Right atrium auricular region (tissue), 2 donors: Measurements from ENCODE around the gene GDPD5. TPM values are rescaled to one million over a fixed set of nuclear protein-coding genes. Genes with fewer than 3 reads are reported as not detected.

Source experiments
- DNase-seq: peaks from one replicate; pipeline ENCODE4 v3.0.0-alpha.2; 2019; ENCODE audit warnings: low spot score
- H3K27ac ChIP-seq, 2 donors: fragments of 200-600 bp; sonication (generic); 1 replicate in 1 of 2; 2 replicates in 1 of 2; pipeline ENCODE4 v1.5.1; 2016 to 2019
- H3K27me3 ChIP-seq, 2 donors: fragments of 200-600 bp; sonication (generic); one replicate each; pipeline versions ENCODE4 v1.5.1 to v1.6.0; 2017 to 2019
- H3K36me3 ChIP-seq: fragments of 200-600 bp; sonication (generic); one replicate; pipeline ENCODE4 v1.5.1; 2016
- H3K4me1 ChIP-seq, 2 donors: fragments of 200-600 bp; sonication (generic); one replicate each; pipeline versions ENCODE4 v1.5.1 to v1.6.0; 2017 to 2019
- H3K4me3 ChIP-seq, 2 donors: fragments of 200-600 bp; sonication (generic); 1 replicate in 1 of 2; 2 replicates in 1 of 2; pipeline ENCODE4 v1.5.1; 2017 to 2019; ENCODE audit warnings: mild to moderate bottlenecking in 1 of 2, moderate library complexity in 1 of 2
- H3K9me3 ChIP-seq, 2 donors: fragments of 200-600 bp; sonication (generic); one replicate each; pipeline ENCODE4 v1.5.1; 2019
- CTCF ChIP-seq, 2 donors: fragments of 200-600 bp; sonication (generic); IDR thresholded peaks; one replicate each; pipeline ENCODE4 v1.5.1; 2019; ENCODE audit warnings: antibody characterized with exemption in 2 of 2
- total RNA-seq, 2 donors: library from RNA; depleted of rRNA; stranded (reverse); fragments of >200 nt; gene quantifications; one replicate each; pipeline ENCODE4 v1.1.0, GENCODE V29; 2016

Gene GDPD5
- total RNA-seq, 2 donors from 2014 or later, result 3.5 to 6.1 TPM

- H3K4me3 ChIP-seq, result no peak overlapping the region
- no peaks in the 10 kb centered on the region for H3K27me3 ChIP-seq
- no peak for DNase-seq
- H3K9me3 ChIP-seq, result no peaks in the 10 kb centered on the region
- no peaks in the 10 kb centered on the region for H3K36me3 ChIP-seq
- peaks cover 0 to 5% of the 10 kb centered on the region in 2 donors for H3K4me1 ChIP-seq
- no peak for TF ChIP-seq CTCF (IDR thresholded peaks at IDR 0.05)
- H3K27ac ChIP-seq, result no peak overlapping the region
Observed at GRCh38 chr11:75534259-75535069, 8.7 kb upstream of the GDPD5 start.

DNA sequence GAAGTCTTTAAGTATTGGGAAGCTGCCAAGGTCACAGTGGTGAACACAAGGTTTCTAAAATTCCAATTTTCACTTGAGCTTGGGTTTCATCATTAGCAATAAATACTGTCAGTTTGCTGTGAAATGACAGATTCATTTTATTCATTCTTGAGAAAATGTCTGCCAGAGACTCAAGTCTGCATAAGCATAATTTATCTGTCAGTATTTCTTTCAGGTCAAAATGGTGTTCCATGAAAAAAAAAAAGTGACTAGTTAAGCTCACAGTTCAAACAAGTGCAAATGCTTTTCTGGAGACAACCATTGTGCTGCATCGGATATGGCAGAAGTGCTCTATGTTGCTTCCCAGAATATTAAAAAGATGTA lies 8.1 kb upstream of the GDPD5 start:
- H3K4me3 ChIP-seq, result no peak overlapping the region
- no peak for TF ChIP-seq CTCF (IDR thresholded peaks at IDR 0.05)
- peaks cover 0 to 5% of the 10 kb centered on the region in 2 donors for H3K4me1 ChIP-seq
- no peaks in the 10 kb centered on the region for H3K36me3 ChIP-seq
- H3K27me3 ChIP-seq, result no peaks in the 10 kb centered on the region
- H3K27ac ChIP-seq, result no peak overlapping the region
- no peak for DNase-seq
- H3K9me3 ChIP-seq, result no peaks in the 10 kb centered on the region

DNA sequence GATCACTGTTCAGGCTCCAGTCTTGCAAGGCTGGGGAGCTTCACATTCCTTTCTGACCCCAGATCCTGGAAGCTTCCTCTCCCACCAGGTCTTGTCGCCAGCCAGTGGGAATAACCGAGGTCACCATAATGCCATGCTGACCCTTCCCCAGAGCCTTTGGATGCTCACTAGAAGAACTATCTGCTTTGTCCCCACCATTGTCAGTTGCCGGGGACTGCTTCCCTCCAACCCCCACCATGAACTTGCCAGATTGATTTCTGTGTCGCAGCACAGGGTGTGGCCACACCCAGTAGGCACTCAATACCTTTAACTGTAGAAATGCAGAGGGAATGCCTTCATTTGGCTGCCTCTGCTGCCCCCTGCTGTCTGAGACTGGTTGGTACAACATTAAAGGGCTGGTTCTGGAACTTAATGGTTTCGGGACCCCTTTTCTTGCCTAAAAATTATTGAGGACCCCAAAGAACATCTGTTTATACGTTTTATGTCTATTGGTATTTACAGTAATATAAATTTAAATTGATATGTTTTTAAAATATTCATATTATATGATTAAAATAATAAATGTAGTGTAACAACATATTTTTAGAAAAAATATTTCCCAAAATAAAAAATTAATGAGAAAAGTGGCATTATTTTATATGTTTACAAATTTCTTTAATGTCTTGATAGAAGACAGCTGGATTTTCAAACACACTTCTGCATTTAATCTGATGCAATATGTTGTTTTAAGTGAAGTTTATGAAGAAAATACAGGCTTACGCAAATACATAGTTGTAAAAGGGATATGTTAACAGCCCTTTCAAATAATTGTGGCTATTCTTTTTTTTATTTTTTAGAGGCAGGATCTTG lies 6.7 kb upstream of the GDPD5 start:
- H3K9me3 ChIP-seq, result no peaks in the 10 kb centered on the region
- no peaks in the 10 kb centered on the region for H3K27me3 ChIP-seq
- peak; percentile 80 for DNase-seq
- TF ChIP-seq CTCF (IDR thresholded peaks at IDR 0.05), result peak; percentile 82 to 92
- H3K4me3 ChIP-seq, result no peak overlapping the region
- no peaks in the 10 kb centered on the region for H3K36me3 ChIP-seq
- H3K4me1 ChIP-seq, result peaks cover 0 to 5% of the 10 kb centered on the region in 2 donors
- H3K27ac ChIP-seq, result no peak overlapping the region

DNA sequence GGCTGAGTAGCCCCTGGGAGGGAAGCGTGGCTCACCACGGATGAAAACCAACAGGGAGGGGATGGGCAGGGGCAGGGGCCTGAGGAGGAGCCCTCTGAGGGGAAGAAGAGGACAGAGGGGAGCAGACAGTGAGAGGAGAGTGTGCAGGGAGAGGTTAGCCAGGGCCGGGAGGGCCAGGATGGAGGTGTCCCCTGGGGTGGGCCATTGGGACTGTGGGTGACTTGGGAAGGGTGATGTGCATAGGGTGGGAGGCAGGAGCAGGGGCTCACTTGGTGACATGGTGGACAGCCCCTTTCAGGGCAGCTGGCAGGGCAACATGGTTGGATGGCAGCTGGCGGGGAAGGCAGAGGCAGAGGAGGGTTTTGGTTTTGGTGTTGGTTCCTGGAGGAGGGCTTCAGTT lies 5.6 kb upstream of the GDPD5 start:
- Histone ChIP-seq H3K27ac (no peak overlapping the region), H3K36me3 (no peaks in the 10 kb centered on the region), H3K4me1 (peaks cover 0 to 8% of the 10 kb centered on the region in 2 donors), H3K9me3 (no peaks in the 10 kb centered on the region), H3K4me3 (no peak overlapping the region), H3K27me3 (no peaks in the 10 kb centered on the region)
- DNase-seq, result no peak
- TF ChIP-seq CTCF (IDR thresholded peaks at IDR 0.05), result no peak

DNA sequence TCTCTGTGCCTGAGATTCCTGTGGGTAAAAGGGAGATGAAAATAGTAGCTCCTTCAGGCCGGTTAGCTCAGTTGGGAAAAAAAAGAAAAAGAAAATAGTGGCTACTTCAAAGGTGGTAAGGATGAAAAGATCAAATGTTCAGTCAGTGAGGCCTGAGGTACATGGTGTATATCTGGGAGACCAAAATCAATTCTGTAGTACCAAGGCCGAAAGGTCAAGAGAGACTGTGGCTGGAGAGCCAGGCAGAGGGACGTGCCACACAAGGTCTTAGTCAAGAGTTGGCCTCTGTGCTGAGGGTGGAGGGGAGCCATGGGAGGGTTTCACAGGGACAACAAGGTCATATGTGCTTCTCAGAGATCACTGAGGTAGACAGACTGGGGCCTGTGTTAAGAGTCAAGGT lies 4.8 kb upstream of the GDPD5 start:
- DNase-seq, result no peak
- TF ChIP-seq CTCF (IDR thresholded peaks at IDR 0.05), result no peak

More for the DNA sequence above, 4.8 kb upstream of the GDPD5 start:
- no peaks in the 10 kb centered on the region for H3K36me3 ChIP-seq
- peaks cover 0 to 11% of the 10 kb centered on the region in 2 donors for H3K4me1 ChIP-seq
- H3K27ac ChIP-seq, result no peak overlapping the region
- H3K9me3 ChIP-seq, result no peaks in the 10 kb centered on the region
- no peak overlapping the region for H3K4me3 ChIP-seq
- no peaks in the 10 kb centered on the region for H3K27me3 ChIP-seq
